Embryonic facial prominence (tissue), 1 donor: ENCODE results near the gene HYCC2.
"Not testable (repeated sequence)": the region's sequence is repeated elsewhere in the genome, so short reads cannot be mapped to it uniquely, and the experiment has no call there.

Source experiments
- DNase-seq: peaks from one replicate; pipeline ENCODE4 v3.0.0-alpha.2; 2016; ENCODE audit errors: extremely low spot score

Gene HYCC2

GRCh38 chr2:201072201-201072530 is 695 bp upstream of the HYCC2 start:
- no peak for DNase-seq

DNA sequence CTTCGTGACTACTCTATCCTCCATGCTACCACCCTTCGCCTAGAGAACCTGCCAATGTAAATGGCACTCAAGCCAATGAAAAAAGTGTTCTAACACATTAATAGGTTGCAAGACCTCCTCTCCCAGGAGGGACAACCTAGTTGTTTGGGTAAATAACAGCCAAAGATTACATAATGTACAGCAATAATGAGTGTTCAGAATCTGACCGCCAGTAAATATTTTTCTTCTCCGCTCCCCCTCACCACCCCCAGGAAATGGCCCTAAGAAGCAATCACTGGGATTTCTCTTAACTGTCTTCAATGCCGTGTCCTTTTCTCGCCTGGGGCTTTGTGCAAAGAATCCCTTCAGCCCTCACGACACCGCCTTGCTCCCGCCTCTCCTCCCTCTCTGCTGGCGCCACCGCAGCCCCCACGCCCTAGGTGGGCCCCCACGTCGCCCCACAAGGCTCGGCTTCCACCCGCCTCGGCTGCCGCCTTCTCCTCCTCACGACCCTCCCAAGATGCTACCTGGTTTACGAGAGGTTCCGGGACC is 458 bp downstream of the HYCC2 start:
- no peak for DNase-seq

DNA sequence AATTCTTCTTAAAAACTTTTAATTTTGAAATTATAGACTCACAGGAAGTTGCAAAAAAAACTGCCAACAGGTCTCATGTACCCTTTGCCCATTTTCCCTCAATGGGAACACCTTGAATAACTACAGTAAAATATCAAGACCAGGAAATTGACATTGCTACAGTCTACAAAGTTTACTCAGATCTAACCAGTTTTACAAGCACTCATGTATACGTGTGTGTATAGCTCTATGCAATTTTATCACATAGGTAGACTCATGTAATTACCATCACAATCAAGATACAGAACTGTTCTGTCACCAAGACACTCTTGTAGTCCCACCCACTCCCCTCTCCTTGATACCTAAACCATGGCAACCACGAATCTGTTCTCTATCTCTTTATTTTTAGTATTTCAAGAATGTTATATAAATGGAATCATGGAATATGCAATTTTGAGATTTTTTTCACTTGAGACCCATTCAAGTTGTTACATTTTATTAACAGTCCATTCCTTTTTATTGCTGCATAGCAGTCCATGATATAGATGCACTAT is 6.6 kb downstream of the HYCC2 start:
- DNase-seq, result no peak

DNA sequence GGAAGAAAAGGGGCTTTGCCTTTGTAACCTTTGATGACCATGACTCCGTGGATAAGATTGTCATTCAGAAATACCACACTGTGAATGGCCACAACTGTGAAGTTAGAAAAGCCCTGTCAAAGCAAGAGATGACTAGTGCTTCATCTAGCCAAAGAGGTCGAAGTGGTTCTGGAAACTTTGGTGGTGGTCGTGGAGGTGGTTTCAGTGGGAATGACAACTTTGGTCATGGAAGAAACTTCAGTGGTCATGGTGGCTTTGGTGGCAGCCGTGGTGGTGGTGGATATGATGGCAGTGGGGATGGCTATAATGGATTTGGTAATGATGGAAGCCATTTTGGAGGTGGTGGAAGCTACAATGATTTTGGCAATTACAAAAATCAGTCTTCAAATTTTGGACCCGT is 8.0 kb downstream of the HYCC2 start:
- DNase-seq, result not testable (repeated sequence)

- DNase-seq, result no peak
Measured at GRCh38 chr2:201059961-201060755, 11.3 kb downstream of the HYCC2 start.

- no peak for DNase-seq
Measured at GRCh38 chr2:201058914-201059313, 12.6 kb downstream of the HYCC2 start.

DNA sequence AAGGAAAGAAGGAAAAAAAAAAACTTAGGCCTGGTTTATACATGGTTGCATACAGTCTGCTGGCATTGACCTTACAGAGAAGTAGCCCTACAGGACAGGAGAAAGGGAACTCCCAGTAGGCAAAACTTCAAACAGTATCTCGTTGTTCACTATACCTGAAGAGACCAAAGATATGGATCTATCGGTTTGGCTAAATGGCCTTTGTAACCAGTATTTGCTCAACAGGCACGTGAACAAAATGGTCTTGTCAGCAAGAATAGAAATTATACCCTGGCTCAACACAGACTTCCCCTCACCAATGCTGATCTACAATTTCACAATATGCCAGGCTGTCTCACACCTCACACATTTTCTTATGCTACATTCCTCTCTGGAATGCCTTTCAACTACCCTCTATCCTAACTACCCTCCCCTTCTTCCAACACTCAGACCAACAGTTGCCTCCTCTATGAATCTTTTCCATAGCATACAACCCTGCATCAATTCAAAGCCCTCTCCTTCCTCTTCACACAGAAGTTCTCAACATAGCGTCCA is 13.7 kb downstream of the HYCC2 start:
- DNase-seq, result no peak

DNA sequence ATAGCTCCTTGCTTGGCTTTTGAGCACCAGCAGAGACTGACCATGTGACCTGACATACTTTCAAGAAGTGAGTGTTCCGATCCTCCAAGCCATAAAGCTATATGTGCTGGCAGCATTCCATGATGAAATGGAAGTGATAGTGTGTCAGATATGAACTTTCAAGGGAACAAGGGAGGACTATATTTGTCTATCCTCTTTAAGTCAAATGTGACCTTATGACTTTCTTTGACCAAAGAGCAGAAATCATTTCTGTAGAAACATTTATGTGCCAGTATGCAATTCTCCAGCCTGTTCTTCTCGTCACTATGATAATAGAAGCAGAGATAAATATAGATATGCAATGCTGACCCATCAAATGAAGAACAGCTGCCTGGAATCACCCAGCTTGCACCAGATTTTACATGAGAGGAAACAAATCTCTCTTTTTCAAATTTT is 14.4 kb downstream of the HYCC2 start:
- DNase-seq, result no peak

GRCh38 chr2:201049455-201049854 is 22.0 kb downstream of the HYCC2 start:
- DNase-seq, result no peak

- no peak for DNase-seq
Measured at GRCh38 chr2:201046881-201047280, 24.6 kb downstream of the HYCC2 start.

DNA sequence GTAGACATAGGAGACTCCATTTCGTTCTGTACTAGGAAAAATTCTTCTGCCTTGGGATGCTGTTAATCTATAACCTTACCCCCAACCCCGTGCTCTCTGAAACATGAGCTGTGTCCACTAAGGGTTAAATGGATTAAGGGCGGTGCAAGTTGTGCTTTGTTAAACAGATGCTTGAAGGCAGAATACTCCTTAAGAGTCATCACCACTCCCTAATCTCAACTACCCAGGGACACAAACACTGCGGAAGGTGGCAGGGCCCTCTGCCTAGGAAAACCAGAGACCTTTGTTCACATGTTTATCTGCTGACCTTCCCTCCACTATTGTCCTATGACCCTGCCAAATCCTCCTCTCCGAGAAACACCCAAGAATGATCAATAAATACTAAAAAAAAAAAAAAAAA is 28.4 kb downstream of the HYCC2 start:
- DNase-seq, result not testable (repeated sequence)

GRCh38 chr2:201042451-201042850 is 29.0 kb downstream of the HYCC2 start:
- DNase-seq, result not testable (repeated sequence)

DNA sequence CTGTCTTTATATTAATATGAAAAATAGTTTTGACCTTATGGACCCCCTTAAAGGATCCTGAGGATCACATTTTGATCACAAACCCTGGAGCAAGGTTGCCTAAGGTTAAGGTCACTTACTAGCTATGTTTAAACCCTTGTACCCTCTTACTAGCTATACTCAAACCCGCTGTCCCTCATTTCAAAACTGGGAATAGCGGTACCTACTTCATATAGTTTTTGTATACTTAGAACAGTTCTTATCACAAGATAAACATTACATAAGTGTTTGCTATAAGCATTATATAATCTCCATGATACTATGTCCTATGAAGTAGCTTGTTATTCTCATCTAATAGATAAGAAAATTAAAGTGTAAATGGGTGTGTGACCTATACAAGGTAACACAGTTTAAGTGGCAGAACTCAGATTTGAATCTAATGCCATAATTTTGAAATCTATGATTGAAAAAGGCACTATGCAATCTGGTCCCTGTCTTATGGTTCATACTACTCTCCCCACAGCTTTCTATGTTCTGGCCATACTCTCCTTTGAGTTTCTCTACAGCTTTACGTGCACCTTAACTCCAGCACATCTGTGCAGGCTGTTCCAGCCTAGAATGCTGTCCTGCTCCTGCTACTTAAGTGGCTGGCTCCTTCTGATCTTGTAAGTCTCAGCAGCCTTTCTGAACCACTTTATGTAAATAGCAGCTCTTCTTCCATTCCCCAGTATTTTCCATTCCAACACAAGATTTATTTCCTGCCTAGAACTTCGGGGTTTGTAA is 30.4 kb downstream of the HYCC2 start:
- no peak for DNase-seq

GRCh38 chr2:201038855-201039254 is 32.6 kb downstream of the HYCC2 start:
- no peak for DNase-seq

DNA sequence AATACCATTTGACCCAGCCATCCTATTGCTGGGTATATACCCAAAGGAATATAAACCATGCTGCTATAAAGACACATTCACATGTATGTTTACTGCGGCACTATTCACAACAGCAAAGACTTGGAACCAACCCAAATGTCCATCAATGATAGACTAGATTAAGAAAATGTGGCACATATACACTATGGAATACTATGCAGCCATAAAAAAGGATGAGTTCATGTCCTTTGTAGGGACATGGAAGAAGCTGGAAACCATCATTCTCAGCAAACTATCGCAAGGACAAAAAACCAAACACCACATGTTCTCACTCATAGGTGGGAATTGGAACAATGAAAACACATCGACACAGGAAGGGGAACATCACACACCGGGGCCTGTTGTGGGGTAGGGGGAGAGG is 33.1 kb downstream of the HYCC2 start:
- not testable (repeated sequence) for DNase-seq

- DNase-seq, result not testable (repeated sequence)
Measured at GRCh38 chr2:201034355-201034754, 37.1 kb downstream of the HYCC2 start.

DNA sequence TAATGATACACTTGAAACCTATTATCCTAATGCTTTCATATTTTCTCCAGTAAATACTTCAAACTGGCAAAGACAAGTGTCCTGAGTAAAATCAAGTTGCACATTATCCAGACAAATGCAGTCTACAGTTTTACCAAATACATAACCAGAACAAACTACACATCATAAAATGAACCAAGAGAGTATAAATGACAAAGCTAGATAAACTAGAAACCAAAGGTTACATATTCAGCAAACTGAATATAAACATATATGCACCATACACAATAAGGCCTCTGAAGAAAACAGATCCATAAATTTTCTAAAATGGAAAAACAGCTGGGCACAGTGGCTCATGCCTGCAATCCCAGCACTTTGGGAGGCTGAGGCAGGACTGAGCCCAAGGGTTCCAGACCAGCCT is 47.0 kb downstream of the HYCC2 start:
- DNase-seq, result no peak

- DNase-seq, result no peak
Measured at GRCh38 chr2:201021914-201022313, 49.6 kb downstream of the HYCC2 start.
